PC-3 (cell line): ENCODE results near the gene LHX4.

Source experiments
- EZH2 ChIP-seq: fragments of 300-600 bp; sonication (generic); IDR thresholded peaks from one replicate; pipeline ENCODE4 v1.6.1; 2017; ENCODE audit warnings: antibody characterized with exemption, mild to moderate bottlenecking, low read length; ENCODE audit not compliant: unreplicated experiment
- TF ChIP-seq, protein P1 (sequence below): fragments of 300-600 bp; sonication (generic); conservative IDR thresholded peaks from 2 replicates; pipeline ENCODE4 v1.5.1; 2017; ENCODE audit warnings: antibody characterized with exemption, low read depth, mild to moderate bottlenecking, low read length

DNA sequence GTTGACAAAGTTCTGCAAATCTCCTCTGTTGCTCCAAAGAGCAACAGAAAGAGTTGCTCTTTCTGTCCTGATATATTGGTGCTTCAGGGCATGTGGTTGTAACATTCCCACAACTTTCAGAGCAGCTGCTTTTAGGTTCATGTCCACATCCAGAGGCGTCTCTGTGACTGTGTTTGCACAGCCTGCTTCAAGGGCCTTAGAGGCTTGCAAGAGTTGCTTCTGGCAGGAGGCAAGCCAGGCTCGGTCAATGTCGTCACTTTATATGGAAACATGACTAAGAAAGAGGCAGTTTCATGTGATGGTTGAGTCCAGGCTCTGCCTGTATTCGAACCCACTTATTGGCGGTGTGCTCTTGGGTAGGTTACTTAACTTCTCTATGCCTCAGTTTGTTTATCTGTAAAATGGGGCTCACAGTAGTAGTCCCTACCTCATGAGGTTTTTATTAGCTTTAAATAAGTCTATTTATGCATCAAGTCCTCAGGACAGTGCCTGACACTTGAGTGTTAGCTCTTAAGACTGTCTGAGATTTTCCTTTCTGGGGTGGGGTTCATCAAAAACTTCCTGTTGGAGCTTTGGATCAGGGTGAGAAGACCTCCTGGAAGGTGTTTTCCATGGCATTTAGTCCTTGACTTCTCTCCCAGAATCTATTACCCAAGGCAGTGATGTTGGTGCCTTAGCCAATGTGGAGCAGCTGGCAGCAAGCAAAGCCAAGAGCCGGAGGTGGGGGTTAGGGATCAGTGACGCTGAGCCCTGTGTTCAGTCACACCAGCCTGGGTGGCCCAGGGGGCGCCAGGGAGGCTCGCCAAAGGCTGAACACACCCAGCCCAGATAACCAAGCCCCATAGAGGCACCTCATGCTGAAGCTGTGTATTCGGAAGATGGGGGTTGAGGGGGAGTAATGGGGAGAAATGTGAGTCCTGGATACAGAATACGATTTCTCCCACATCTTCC is 18.9 kb downstream of the LHX4 start:
- TF ChIP-seq, protein P1, sequence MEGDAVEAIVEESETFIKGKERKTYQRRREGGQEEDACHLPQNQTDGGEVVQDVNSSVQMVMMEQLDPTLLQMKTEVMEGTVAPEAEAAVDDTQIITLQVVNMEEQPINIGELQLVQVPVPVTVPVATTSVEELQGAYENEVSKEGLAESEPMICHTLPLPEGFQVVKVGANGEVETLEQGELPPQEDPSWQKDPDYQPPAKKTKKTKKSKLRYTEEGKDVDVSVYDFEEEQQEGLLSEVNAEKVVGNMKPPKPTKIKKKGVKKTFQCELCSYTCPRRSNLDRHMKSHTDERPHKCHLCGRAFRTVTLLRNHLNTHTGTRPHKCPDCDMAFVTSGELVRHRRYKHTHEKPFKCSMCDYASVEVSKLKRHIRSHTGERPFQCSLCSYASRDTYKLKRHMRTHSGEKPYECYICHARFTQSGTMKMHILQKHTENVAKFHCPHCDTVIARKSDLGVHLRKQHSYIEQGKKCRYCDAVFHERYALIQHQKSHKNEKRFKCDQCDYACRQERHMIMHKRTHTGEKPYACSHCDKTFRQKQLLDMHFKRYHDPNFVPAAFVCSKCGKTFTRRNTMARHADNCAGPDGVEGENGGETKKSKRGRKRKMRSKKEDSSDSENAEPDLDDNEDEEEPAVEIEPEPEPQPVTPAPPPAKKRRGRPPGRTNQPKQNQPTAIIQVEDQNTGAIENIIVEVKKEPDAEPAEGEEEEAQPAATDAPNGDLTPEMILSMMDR = peak; percentile 20; the same call in 1 of the 2 replicates
- no peak for TF ChIP-seq EZH2
